ENCODE measurements around the gene ZNF175.

The ZNF175 gene

GRCh38 chr19:51572410-51572809 lies 1.3 kb downstream of the ZNF175 start:
- Histone ChIP-seq H3K27me3 (ENCODE audit: control insufficient read depth in 1 of 2, insufficient read depth in 2 of 2, low read length in 2 of 2) (no peaks in the 10 kb centered on the region), H3K36me3 (ENCODE audit: insufficient read depth, low read length) (peaks cover 10% of the 10 kb centered on the region), H3K9me3 (ENCODE audit: low read length) (no peaks in the 10 kb centered on the region), H3K4me3 (ENCODE audit: low read depth in 1 of 2, low read length in 2 of 2) (peak overlapping the region in 1 of 2 donors; percentile 91), H3K9ac (ENCODE audit: low read length) (no peak overlapping the region), H3K27ac (ENCODE audit: low read depth, low read length) (no peak overlapping the region), H3K4me1 (ENCODE audit: insufficient read depth, low read length) (peaks cover 20% of the 10 kb centered on the region)

GRCh38 chr19:51572908-51573307 lies 1.8 kb downstream of the ZNF175 start:
- no peak overlapping the region for H3K4me3 ChIP-seq (ENCODE audit: low read depth in 1 of 2, low read length in 2 of 2)

GRCh38 chr19:51573331-51573730 lies 2.2 kb downstream of the ZNF175 start:
- Histone ChIP-seq H3K27me3 (ENCODE audit: control insufficient read depth in 1 of 2, insufficient read depth in 2 of 2, low read length in 2 of 2) (no peaks in the 10 kb centered on the region), H3K4me1 (ENCODE audit: insufficient read depth, low read length) (peaks cover 20% of the 10 kb centered on the region), H3K9me3 (ENCODE audit: low read length) (no peaks in the 10 kb centered on the region), H3K27ac (ENCODE audit: low read depth, low read length) (no peak overlapping the region), H3K36me3 (ENCODE audit: insufficient read depth, low read length) (peaks cover 11% of the 10 kb centered on the region), H3K9ac (ENCODE audit: low read length) (no peak overlapping the region), H3K4me3 (ENCODE audit: low read depth in 1 of 2, low read length in 2 of 2) (no peak overlapping the region)

More at GRCh38 chr19:51572908-51573307, 1.8 kb downstream of the ZNF175 start:
- Histone ChIP-seq H3K27me3 (ENCODE audit: control insufficient read depth in 1 of 2, insufficient read depth in 2 of 2, low read length in 2 of 2) (no peaks in the 10 kb centered on the region), H3K36me3 (ENCODE audit: insufficient read depth, low read length) (peaks cover 10% of the 10 kb centered on the region), H3K9me3 (ENCODE audit: low read length) (no peaks in the 10 kb centered on the region), H3K27ac (ENCODE audit: low read depth, low read length) (no peak overlapping the region), H3K4me1 (ENCODE audit: insufficient read depth, low read length) (peaks cover 20% of the 10 kb centered on the region), H3K9ac (ENCODE audit: low read length) (no peak overlapping the region)

GRCh38 chr19:51576850-51577249 lies 5.8 kb downstream of the ZNF175 start:
- H3K36me3 ChIP-seq (ENCODE audit: insufficient read depth, low read length), result peaks cover 28% of the 10 kb centered on the region
- H3K27me3 ChIP-seq (ENCODE audit: control insufficient read depth in 1 of 2, insufficient read depth in 2 of 2, low read length in 2 of 2), result no peaks in the 10 kb centered on the region
- no peak overlapping the region for H3K9ac ChIP-seq (ENCODE audit: low read length)
- H3K4me1 ChIP-seq (ENCODE audit: insufficient read depth, low read length), result peaks cover 16% of the 10 kb centered on the region
- no peak overlapping the region for H3K27ac ChIP-seq (ENCODE audit: low read depth, low read length)
- H3K4me3 ChIP-seq (ENCODE audit: low read depth in 1 of 2, low read length in 2 of 2), result no peak overlapping the region
- no peaks in the 10 kb centered on the region for H3K9me3 ChIP-seq (ENCODE audit: low read length)

- no peak overlapping the region for H3K27ac ChIP-seq (ENCODE audit: low read depth, low read length)
- H3K9me3 ChIP-seq (ENCODE audit: low read length), result no peaks in the 10 kb centered on the region
- no peak overlapping the region for H3K9ac ChIP-seq (ENCODE audit: low read length)
- H3K36me3 ChIP-seq (ENCODE audit: insufficient read depth, low read length), result peaks cover 49% of the 10 kb centered on the region
- no peaks in the 10 kb centered on the region for H3K27me3 ChIP-seq (ENCODE audit: control insufficient read depth in 1 of 2, insufficient read depth in 2 of 2, low read length in 2 of 2)
- no peaks in the 10 kb centered on the region for H3K4me1 ChIP-seq (ENCODE audit: insufficient read depth, low read length)
- H3K4me3 ChIP-seq (ENCODE audit: low read depth in 1 of 2, low read length in 2 of 2), result no peak overlapping the region
Observed at GRCh38 chr19:51586103-51586728, 15.1 kb downstream of the ZNF175 start.

GRCh38 chr19:51586799-51587198 lies 15.7 kb downstream of the ZNF175 start:
- H3K27ac ChIP-seq (ENCODE audit: low read depth, low read length), result no peak overlapping the region
- H3K36me3 ChIP-seq (ENCODE audit: insufficient read depth, low read length), result peaks cover 43% of the 10 kb centered on the region
- H3K9ac ChIP-seq (ENCODE audit: low read length), result no peak overlapping the region
- H3K4me3 ChIP-seq (ENCODE audit: low read depth in 1 of 2, low read length in 2 of 2), result no peak overlapping the region
- H3K4me1 ChIP-seq (ENCODE audit: insufficient read depth, low read length), result no peaks in the 10 kb centered on the region
- no peaks in the 10 kb centered on the region for H3K9me3 ChIP-seq (ENCODE audit: low read length)
- no peaks in the 10 kb centered on the region for H3K27me3 ChIP-seq (ENCODE audit: control insufficient read depth in 1 of 2, insufficient read depth in 2 of 2, low read length in 2 of 2)

GRCh38 chr19:51587264-51588191 lies 16.4 kb downstream of the ZNF175 start:
- no peak overlapping the region for H3K9ac ChIP-seq (ENCODE audit: low read length)
- H3K27ac ChIP-seq (ENCODE audit: low read depth, low read length), result no peak overlapping the region
- H3K27me3 ChIP-seq (ENCODE audit: control insufficient read depth in 1 of 2, insufficient read depth in 2 of 2, low read length in 2 of 2), result no peaks in the 10 kb centered on the region
- no peaks in the 10 kb centered on the region for H3K9me3 ChIP-seq (ENCODE audit: low read length)
- no peak overlapping the region for H3K4me3 ChIP-seq (ENCODE audit: low read depth in 1 of 2, low read length in 2 of 2)
- peaks cover 36% of the 10 kb centered on the region for H3K36me3 ChIP-seq (ENCODE audit: insufficient read depth, low read length)
- no peaks in the 10 kb centered on the region for H3K4me1 ChIP-seq (ENCODE audit: insufficient read depth, low read length)

GRCh38 chr19:51589511-51589910 lies 18.4 kb downstream of the ZNF175 start:
- Histone ChIP-seq H3K27ac (ENCODE audit: low read depth, low read length) (no peak overlapping the region), H3K36me3 (ENCODE audit: insufficient read depth, low read length) (peaks cover 28% of the 10 kb centered on the region), H3K9me3 (ENCODE audit: low read length) (no peaks in the 10 kb centered on the region), H3K4me3 (ENCODE audit: low read depth in 1 of 2, low read length in 2 of 2) (no peak overlapping the region), H3K4me1 (ENCODE audit: insufficient read depth, low read length) (peaks cover 8% of the 10 kb centered on the region), H3K27me3 (ENCODE audit: control insufficient read depth in 1 of 2, insufficient read depth in 2 of 2, low read length in 2 of 2) (no peaks in the 10 kb centered on the region), H3K9ac (ENCODE audit: low read length) (no peak overlapping the region)

GRCh38 chr19:51590441-51590840 lies 19.4 kb downstream of the ZNF175 start:
- no peaks in the 10 kb centered on the region for H3K27me3 ChIP-seq (ENCODE audit: control insufficient read depth in 1 of 2, insufficient read depth in 2 of 2, low read length in 2 of 2)
- H3K27ac ChIP-seq (ENCODE audit: low read depth, low read length), result no peak overlapping the region
- H3K36me3 ChIP-seq (ENCODE audit: insufficient read depth, low read length), result peaks cover 23% of the 10 kb centered on the region
- H3K4me3 ChIP-seq (ENCODE audit: low read depth in 1 of 2, low read length in 2 of 2), result no peak overlapping the region
- H3K9ac ChIP-seq (ENCODE audit: low read length), result no peak overlapping the region
- H3K4me1 ChIP-seq (ENCODE audit: insufficient read depth, low read length), result peaks cover 14% of the 10 kb centered on the region
- H3K9me3 ChIP-seq (ENCODE audit: low read length), result no peaks in the 10 kb centered on the region

GRCh38 chr19:51592521-51592920 lies 21.4 kb downstream of the ZNF175 start:
- Histone ChIP-seq H3K4me3 (ENCODE audit: low read depth in 1 of 2, low read length in 2 of 2) (no peak overlapping the region), H3K27me3 (ENCODE audit: control insufficient read depth in 1 of 2, insufficient read depth in 2 of 2, low read length in 2 of 2) (no peaks in the 10 kb centered on the region), H3K4me1 (ENCODE audit: insufficient read depth, low read length) (peaks cover 14% of the 10 kb centered on the region), H3K9me3 (ENCODE audit: low read length) (no peaks in the 10 kb centered on the region), H3K27ac (ENCODE audit: low read depth, low read length) (no peak overlapping the region), H3K9ac (ENCODE audit: low read length) (no peak overlapping the region), H3K36me3 (ENCODE audit: insufficient read depth, low read length) (peaks cover 7% of the 10 kb centered on the region)

- Histone ChIP-seq H3K36me3 (ENCODE audit: insufficient read depth, low read length) (no peaks in the 10 kb centered on the region), H3K4me1 (ENCODE audit: insufficient read depth, low read length) (peaks cover 14% of the 10 kb centered on the region), H3K27me3 (ENCODE audit: control insufficient read depth in 1 of 2, insufficient read depth in 2 of 2, low read length in 2 of 2) (peaks cover 0 to 2% of the 10 kb centered on the region in 2 donors), H3K4me3 (ENCODE audit: low read depth in 1 of 2, low read length in 2 of 2) (peak overlapping the region; percentile 60 to 99), H3K9me3 (ENCODE audit: low read length) (no peaks in the 10 kb centered on the region), H3K9ac (ENCODE audit: low read length) (peak overlapping the region; percentile 32), H3K27ac (ENCODE audit: low read depth, low read length) (no peak overlapping the region)
Observed at GRCh38 chr19:51593138-51593890, 22.2 kb downstream of the ZNF175 start.
